ENCODE measurements around the gene PIGS.
"Not testable (repeated sequence)": the region's sequence is repeated elsewhere in the genome, so short reads cannot be mapped to it uniquely, and the experiment has no call there.

The PIGS gene

GRCh38 chr17:28530250-28530649 lies 41.1 kb downstream of the PIGS start:
- Histone ChIP-seq H3K9me3 (ENCODE audit: control insufficient read depth, low read length) (no peaks in the 10 kb centered on the region), H3K27me3 (ENCODE audit: control insufficient read depth, insufficient read depth, low read length, poor library complexity, severe bottlenecking) (no peaks in the 10 kb centered on the region)
- WGBS, 2 experiments: 91 to 92% methylated on average over 4 of the region's 4 CpGs

GRCh38 chr17:28529013-28529400 lies 42.3 kb downstream of the PIGS start:
- no peak overlapping the region for H3K27ac ChIP-seq (ENCODE audit: insufficient read depth, low read depth, low read length, poor library complexity, severe bottlenecking)
- H3K4me1 ChIP-seq (ENCODE audit: control insufficient read depth, insufficient read depth, low read length): peaks cover 19% of the 10 kb centered on the region
- H3K9me3 ChIP-seq (ENCODE audit: control insufficient read depth, low read length): no peaks in the 10 kb centered on the region
- H3K36me3 ChIP-seq (ENCODE audit: control insufficient read depth, insufficient read depth, low read length): no peaks in the 10 kb centered on the region
- no peak overlapping the region for H3K4me3 ChIP-seq (ENCODE audit: insufficient read depth, low read depth, low read length)
- 84 to 86% methylated on average over 3 of the region's 3 CpGs for WGBS, 2 experiments
- H3K27me3 ChIP-seq (ENCODE audit: control insufficient read depth, insufficient read depth, low read length, poor library complexity, severe bottlenecking): no peaks in the 10 kb centered on the region

More at GRCh38 chr17:28530250-28530649, 41.1 kb downstream of the PIGS start:
- H3K4me1 ChIP-seq (ENCODE audit: control insufficient read depth, insufficient read depth, low read length): peaks cover 19% of the 10 kb centered on the region
- H3K36me3 ChIP-seq (ENCODE audit: control insufficient read depth, insufficient read depth, low read length): no peaks in the 10 kb centered on the region
- H3K4me3 ChIP-seq (ENCODE audit: insufficient read depth, low read depth, low read length): no peak overlapping the region
- H3K27ac ChIP-seq (ENCODE audit: insufficient read depth, low read depth, low read length, poor library complexity, severe bottlenecking): no peak overlapping the region

GRCh38 chr17:28528327-28529012 lies 42.9 kb downstream of the PIGS start:
- H3K4me3 ChIP-seq (ENCODE audit: insufficient read depth, low read depth, low read length): no peak overlapping the region
- no peaks in the 10 kb centered on the region for H3K27me3 ChIP-seq (ENCODE audit: control insufficient read depth, insufficient read depth, low read length, poor library complexity, severe bottlenecking)
- H3K27ac ChIP-seq (ENCODE audit: insufficient read depth, low read depth, low read length, poor library complexity, severe bottlenecking): no peak overlapping the region
- peaks cover 19% of the 10 kb centered on the region for H3K4me1 ChIP-seq (ENCODE audit: control insufficient read depth, insufficient read depth, low read length)
- no peaks in the 10 kb centered on the region for H3K9me3 ChIP-seq (ENCODE audit: control insufficient read depth, low read length)
- H3K36me3 ChIP-seq (ENCODE audit: control insufficient read depth, insufficient read depth, low read length): no peaks in the 10 kb centered on the region
- 63 to 66% methylated on average over 9 of the region's 9 CpGs for WGBS, 2 experiments

GRCh38 chr17:28527859-28528258 lies 43.5 kb downstream of the PIGS start:
- 93 to 94% methylated on average over 2 of the region's 2 CpGs for WGBS, 2 experiments
- no peaks in the 10 kb centered on the region for H3K36me3 ChIP-seq (ENCODE audit: control insufficient read depth, insufficient read depth, low read length)
- H3K4me1 ChIP-seq (ENCODE audit: control insufficient read depth, insufficient read depth, low read length): peaks cover 17% of the 10 kb centered on the region
- H3K27ac ChIP-seq (ENCODE audit: insufficient read depth, low read depth, low read length, poor library complexity, severe bottlenecking): no peak overlapping the region
- no peaks in the 10 kb centered on the region for H3K9me3 ChIP-seq (ENCODE audit: control insufficient read depth, low read length)
- H3K27me3 ChIP-seq (ENCODE audit: control insufficient read depth, insufficient read depth, low read length, poor library complexity, severe bottlenecking): no peaks in the 10 kb centered on the region
- no peak overlapping the region for H3K4me3 ChIP-seq (ENCODE audit: insufficient read depth, low read depth, low read length)

- Histone ChIP-seq H3K27me3 (ENCODE audit: control insufficient read depth, insufficient read depth, low read length, poor library complexity, severe bottlenecking) (no peaks in the 10 kb centered on the region), H3K4me1 (ENCODE audit: control insufficient read depth, insufficient read depth, low read length) (peaks cover 13% of the 10 kb centered on the region), H3K36me3 (ENCODE audit: control insufficient read depth, insufficient read depth, low read length) (no peaks in the 10 kb centered on the region), H3K27ac (ENCODE audit: insufficient read depth, low read depth, low read length, poor library complexity, severe bottlenecking) (no peak overlapping the region), H3K4me3 (ENCODE audit: insufficient read depth, low read depth, low read length) (no peak overlapping the region), H3K9me3 (ENCODE audit: control insufficient read depth, low read length) (no peaks in the 10 kb centered on the region)
- 92 to 99% methylated on average over 2 of the region's 2 CpGs for WGBS, 2 experiments
Measured at GRCh38 chr17:28527181-28527681, 44.1 kb downstream of the PIGS start.

- Histone ChIP-seq H3K4me1 (ENCODE audit: control insufficient read depth, insufficient read depth, low read length) (peaks cover 9% of the 10 kb centered on the region), H3K9me3 (ENCODE audit: control insufficient read depth, low read length) (no peaks in the 10 kb centered on the region), H3K27me3 (ENCODE audit: control insufficient read depth, insufficient read depth, low read length, poor library complexity, severe bottlenecking) (no peaks in the 10 kb centered on the region), H3K4me3 (ENCODE audit: insufficient read depth, low read depth, low read length) (no peak overlapping the region), H3K27ac (ENCODE audit: insufficient read depth, low read depth, low read length, poor library complexity, severe bottlenecking) (no peak overlapping the region), H3K36me3 (ENCODE audit: control insufficient read depth, insufficient read depth, low read length) (no peaks in the 10 kb centered on the region)
- WGBS, 2 experiments: 91% methylated on average over 8 of the region's 8 CpGs
Measured at GRCh38 chr17:28526381-28526780, 44.9 kb downstream of the PIGS start.

- WGBS, 2 experiments: 95% methylated on average over 25 of the region's 25 CpGs
- Histone ChIP-seq H3K36me3 (ENCODE audit: control insufficient read depth, insufficient read depth, low read length) (no peaks in the 10 kb centered on the region), H3K4me3 (ENCODE audit: insufficient read depth, low read depth, low read length) (no peak overlapping the region), H3K9me3 (ENCODE audit: control insufficient read depth, low read length) (no peaks in the 10 kb centered on the region), H3K4me1 (ENCODE audit: control insufficient read depth, insufficient read depth, low read length) (peaks cover 14% of the 10 kb centered on the region), H3K27ac (ENCODE audit: insufficient read depth, low read depth, low read length, poor library complexity, severe bottlenecking) (no peak overlapping the region), H3K27me3 (ENCODE audit: control insufficient read depth, insufficient read depth, low read length, poor library complexity, severe bottlenecking) (no peaks in the 10 kb centered on the region)
Measured at GRCh38 chr17:28524476-28525424, 46.6 kb downstream of the PIGS start.

GRCh38 chr17:28523876-28524275 lies 47.4 kb downstream of the PIGS start:
- H3K4me3 ChIP-seq (ENCODE audit: insufficient read depth, low read depth, low read length): no peak overlapping the region
- peaks cover 12% of the 10 kb centered on the region for H3K4me1 ChIP-seq (ENCODE audit: control insufficient read depth, insufficient read depth, low read length)
- H3K9me3 ChIP-seq (ENCODE audit: control insufficient read depth, low read length): no peaks in the 10 kb centered on the region
- H3K27me3 ChIP-seq (ENCODE audit: control insufficient read depth, insufficient read depth, low read length, poor library complexity, severe bottlenecking): no peaks in the 10 kb centered on the region
- no peaks in the 10 kb centered on the region for H3K36me3 ChIP-seq (ENCODE audit: control insufficient read depth, insufficient read depth, low read length)
- H3K27ac ChIP-seq (ENCODE audit: insufficient read depth, low read depth, low read length, poor library complexity, severe bottlenecking): no peak overlapping the region
- WGBS, 2 experiments: 91 to 94% methylated on average over 15 of the region's 15 CpGs

- no peaks in the 10 kb centered on the region for H3K9me3 ChIP-seq (ENCODE audit: control insufficient read depth, low read length)
- no peaks in the 10 kb centered on the region for H3K36me3 ChIP-seq (ENCODE audit: control insufficient read depth, insufficient read depth, low read length)
- H3K27me3 ChIP-seq (ENCODE audit: control insufficient read depth, insufficient read depth, low read length, poor library complexity, severe bottlenecking): no peaks in the 10 kb centered on the region
- no peak overlapping the region for H3K4me3 ChIP-seq (ENCODE audit: insufficient read depth, low read depth, low read length)
- H3K4me1 ChIP-seq (ENCODE audit: control insufficient read depth, insufficient read depth, low read length): peaks cover 6% of the 10 kb centered on the region
- WGBS, 2 experiments: 88 to 89% methylated on average over 6 of the region's 6 CpGs
- no peak overlapping the region for H3K27ac ChIP-seq (ENCODE audit: insufficient read depth, low read depth, low read length, poor library complexity, severe bottlenecking)
Measured at GRCh38 chr17:28523186-28523585, 48.1 kb downstream of the PIGS start.

- not testable (repeated sequence) for H3K4me1 ChIP-seq (ENCODE audit: control insufficient read depth, insufficient read depth, low read length); H3K27ac ChIP-seq (ENCODE audit: insufficient read depth, low read depth, low read length, poor library complexity, severe bottlenecking); H3K36me3 ChIP-seq (ENCODE audit: control insufficient read depth, insufficient read depth, low read length); H3K9me3 ChIP-seq (ENCODE audit: control insufficient read depth, low read length); H3K27me3 ChIP-seq (ENCODE audit: control insufficient read depth, insufficient read depth, low read length, poor library complexity, severe bottlenecking); H3K4me3 ChIP-seq (ENCODE audit: insufficient read depth, low read depth, low read length)
- 85 to 86% methylated on average over 3 of the region's 4 CpGs for WGBS, 2 experiments
Measured at GRCh38 chr17:28522281-28522680, 49.0 kb downstream of the PIGS start.
